Measurements from ENCODE around the gene HIPK1. TPM values are rescaled to one million over a fixed set of nuclear protein-coding genes. Genes with fewer than 3 reads are reported as not detected.

HIPK1 gene
- total RNA-seq, 1 experiment from 2014 or later, result 41.5 TPM

- Histone ChIP-seq H3K4me3 (ENCODE audit: low read depth in 2 of 2, low read length in 2 of 2) (no peak overlapping the region), H3K27me3 (ENCODE audit: control insufficient read depth, insufficient read depth, low read length) (no peaks in the 10 kb centered on the region), H3K36me3 (ENCODE audit: control insufficient read depth, insufficient read depth, low read length) (no peaks in the 10 kb centered on the region), H3K4me1 (ENCODE audit: control insufficient read depth, insufficient read depth, low read length) (no peaks in the 10 kb centered on the region), H3K27ac (ENCODE audit: low read length) (no peak overlapping the region), H3K9me3 (ENCODE audit: control insufficient read depth, insufficient read depth, low read depth, low read length) (no peaks in the 10 kb centered on the region)
- DNase-seq (ENCODE audit: low read depth, low spot score), result no peak
- BruUV-seq (replicated peaks), result no TSS peak
- intact Hi-C loops (cut with micrococcal nuclease; ENCODE audit: unreplicated experiment) (no loop called here), in situ Hi-C loops (cut with HindIII; ENCODE audit: low pct_unique_long_range_greater_than_20kb, low sequenced_read_pairs) (no loop called here)
- no peak for ATAC-seq
- ChIA-PET CTCF (no interaction called here), POLR2A (no interaction called here)
- TF ChIP-seq REST (IDR thresholded peaks at IDR 0.05; ENCODE audit: insufficient read depth in 1 of 2, low read depth in 2 of 2, low read length in 1 of 2) (no peak), TCF7L2 (IDR thresholded peaks at IDR 0.05; ENCODE audit: low read depth, low read length) (no peak), POLR2AphosphoS5 (IDR thresholded peaks at IDR 0.05; ENCODE audit: low read depth, low read length) (no peak), SIN3A (IDR thresholded peaks at IDR 0.05; ENCODE audit: borderline replicate concordance, insufficient read depth, low read depth, low read length) (no peak), CTCF (IDR thresholded peaks at IDR 0.05) (no peak)
Measured at GRCh38 chr1:113980110-113980509, 51.0 kb downstream of the HIPK1 start.

- no peak overlapping the region for H3K27ac ChIP-seq (ENCODE audit: low read length)
- no peak overlapping the region for H3K4me3 ChIP-seq (ENCODE audit: low read depth in 2 of 2, low read length in 2 of 2)
- ChIA-PET POLR2A (no interaction called here), CTCF (no interaction called here)
- ATAC-seq (no peak), DNase-seq (ENCODE audit: low read depth, low spot score) (no peak)
- in situ Hi-C loops (cut with HindIII; ENCODE audit: low pct_unique_long_range_greater_than_20kb, low sequenced_read_pairs) (no loop called here), intact Hi-C loops (cut with micrococcal nuclease; ENCODE audit: unreplicated experiment) (no loop called here)
- no peak for TF ChIP-seq CTCF (IDR thresholded peaks at IDR 0.05)
- TF ChIP-seq TCF7L2 (IDR thresholded peaks at IDR 0.05; ENCODE audit: low read depth, low read length), result no peak
- no peak for TF ChIP-seq POLR2AphosphoS5 (IDR thresholded peaks at IDR 0.05; ENCODE audit: low read depth, low read length)
- TF ChIP-seq SIN3A (IDR thresholded peaks at IDR 0.05; ENCODE audit: borderline replicate concordance, insufficient read depth, low read depth, low read length), result no peak
- no peak for TF ChIP-seq REST (IDR thresholded peaks at IDR 0.05; ENCODE audit: insufficient read depth in 1 of 2, low read depth in 2 of 2, low read length in 1 of 2)
- no TSS peak for BruUV-seq (replicated peaks)
- H3K27me3 ChIP-seq (ENCODE audit: control insufficient read depth, insufficient read depth, low read length), result no peaks in the 10 kb centered on the region
- no peaks in the 10 kb centered on the region for H3K9me3 ChIP-seq (ENCODE audit: control insufficient read depth, insufficient read depth, low read depth, low read length)
- no peaks in the 10 kb centered on the region for H3K4me1 ChIP-seq (ENCODE audit: control insufficient read depth, insufficient read depth, low read length)
- H3K36me3 ChIP-seq (ENCODE audit: control insufficient read depth, insufficient read depth, low read length), result no peaks in the 10 kb centered on the region
Measured at GRCh38 chr1:113981962-113982931, 53.1 kb downstream of the HIPK1 start.

All from Panc1 (cell line).